ENCODE results near the gene UBASH3A. TPM values are rescaled to one million over a fixed set of nuclear protein-coding genes. Genes with fewer than 3 reads are reported as not detected.

UBASH3A gene
- total RNA-seq, 3 donors from 2014 or later (not counting 1 experiment from before 2014, with no cell fraction given) = 0.66 to 5.0 (median 2.0) TPM

DNA sequence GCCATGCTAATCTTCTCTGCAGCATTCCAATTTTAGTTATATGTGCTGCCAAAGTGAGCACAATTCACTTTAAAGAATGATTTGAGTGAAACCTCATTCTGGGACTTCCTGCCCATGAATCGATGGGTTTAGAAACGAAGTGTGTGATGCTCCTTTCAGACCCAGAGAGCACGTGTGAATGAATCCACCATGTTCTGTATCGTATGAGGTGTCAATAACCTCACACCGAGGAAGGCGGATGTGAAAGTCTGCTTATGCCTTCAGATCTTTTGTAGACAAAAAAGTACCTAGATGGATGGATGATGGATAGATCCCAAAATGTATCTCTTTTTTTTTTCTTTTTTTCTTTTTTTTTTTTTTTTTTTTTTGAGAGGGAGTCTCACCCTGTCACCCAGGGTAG, 13.8 kb downstream of the UBASH3A start:
- H3K4me3 Mint-ChIP-seq = no peak overlapping the region
- no peak overlapping the region for H3K27ac ChIP-seq (ENCODE audit: low read length)
- H3K4me1 ChIP-seq (ENCODE audit: control insufficient read depth, insufficient read depth, low read length) = peaks cover 38% of the 10 kb centered on the region
- H3K9me3 Mint-ChIP-seq = no peaks in the 10 kb centered on the region
- ATAC-seq (peak; percentile 49 to 60 (median 51)), DNase-seq (peak in 1 of 2 donors; percentile 80)
- intact Hi-C loops (cut with micrococcal nuclease) = no loop called here
- H3K27ac Mint-ChIP-seq = no peak overlapping the region
- H3K4me3 ChIP-seq (ENCODE audit: low read length) = no peak overlapping the region
- peaks cover 5% of the 10 kb centered on the region for H3K9me3 ChIP-seq (ENCODE audit: control insufficient read depth, insufficient read depth, low read length)
- H3K36me3 Mint-ChIP-seq = no peaks in the 10 kb centered on the region
- peaks cover 38 to 54% of the 10 kb centered on the region in 2 donors for H3K27me3 Mint-ChIP-seq (ENCODE audit: low read depth in 2 of 2)
- H3K4me1 Mint-ChIP-seq = peaks cover 26 to 31% of the 10 kb centered on the region in 2 donors
- 39% methylated on average over 6 of the region's 6 CpGs for WGBS (ENCODE audit: insufficient coverage)
- TF ChIP-seq, protein P1, sequence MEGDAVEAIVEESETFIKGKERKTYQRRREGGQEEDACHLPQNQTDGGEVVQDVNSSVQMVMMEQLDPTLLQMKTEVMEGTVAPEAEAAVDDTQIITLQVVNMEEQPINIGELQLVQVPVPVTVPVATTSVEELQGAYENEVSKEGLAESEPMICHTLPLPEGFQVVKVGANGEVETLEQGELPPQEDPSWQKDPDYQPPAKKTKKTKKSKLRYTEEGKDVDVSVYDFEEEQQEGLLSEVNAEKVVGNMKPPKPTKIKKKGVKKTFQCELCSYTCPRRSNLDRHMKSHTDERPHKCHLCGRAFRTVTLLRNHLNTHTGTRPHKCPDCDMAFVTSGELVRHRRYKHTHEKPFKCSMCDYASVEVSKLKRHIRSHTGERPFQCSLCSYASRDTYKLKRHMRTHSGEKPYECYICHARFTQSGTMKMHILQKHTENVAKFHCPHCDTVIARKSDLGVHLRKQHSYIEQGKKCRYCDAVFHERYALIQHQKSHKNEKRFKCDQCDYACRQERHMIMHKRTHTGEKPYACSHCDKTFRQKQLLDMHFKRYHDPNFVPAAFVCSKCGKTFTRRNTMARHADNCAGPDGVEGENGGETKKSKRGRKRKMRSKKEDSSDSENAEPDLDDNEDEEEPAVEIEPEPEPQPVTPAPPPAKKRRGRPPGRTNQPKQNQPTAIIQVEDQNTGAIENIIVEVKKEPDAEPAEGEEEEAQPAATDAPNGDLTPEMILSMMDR (IDR thresholded peaks at IDR 0.05) = no peak
- H3K36me3 ChIP-seq (ENCODE audit: control insufficient read depth, insufficient read depth, low read length) = peaks cover 3% of the 10 kb centered on the region
- H3K27me3 ChIP-seq (ENCODE audit: control insufficient read depth, insufficient read depth, low read length) = peaks cover 23% of the 10 kb centered on the region

DNA sequence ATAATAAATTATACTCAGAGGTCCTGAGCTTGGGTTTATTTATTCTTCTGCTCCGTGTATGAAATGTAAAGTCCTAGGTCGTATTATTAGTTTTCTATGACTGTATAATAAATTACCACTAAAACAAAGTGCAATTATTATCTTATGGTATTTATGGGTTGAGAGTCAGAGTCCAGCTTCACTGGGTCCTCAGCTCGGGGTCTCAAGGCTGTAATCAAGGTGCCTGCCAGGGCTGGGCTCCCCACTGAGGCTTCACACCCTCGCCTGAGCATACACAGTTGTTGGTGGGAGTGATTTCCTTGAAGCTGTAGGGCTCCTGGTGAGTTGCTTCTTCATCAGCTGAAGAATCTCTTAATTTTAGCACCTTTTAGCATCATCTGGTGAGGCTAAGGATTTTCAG, 15.2 kb downstream of the UBASH3A start:
- Histone ChIP-seq H3K9me3 (ENCODE audit: control insufficient read depth, insufficient read depth, low read length) (peaks cover 5% of the 10 kb centered on the region), H3K27ac (ENCODE audit: low read length) (no peak overlapping the region), H3K36me3 (ENCODE audit: control insufficient read depth, insufficient read depth, low read length) (peaks cover 3% of the 10 kb centered on the region), H3K27me3 (ENCODE audit: control insufficient read depth, insufficient read depth, low read length) (peaks cover 23% of the 10 kb centered on the region), H3K4me1 (ENCODE audit: control insufficient read depth, insufficient read depth, low read length) (peaks cover 51% of the 10 kb centered on the region), H3K4me3 (ENCODE audit: low read length) (no peak overlapping the region)
- TF ChIP-seq, protein P1 (IDR thresholded peaks at IDR 0.05) = no peak
- 65% methylated on average over 2 of the region's 4 CpGs for WGBS (ENCODE audit: insufficient coverage)
- no peaks in the 10 kb centered on the region for H3K36me3 Mint-ChIP-seq
- H3K4me3 Mint-ChIP-seq = no peak overlapping the region
- peaks cover 38 to 52% of the 10 kb centered on the region in 2 donors for H3K27me3 Mint-ChIP-seq (ENCODE audit: low read depth in 2 of 2)
- no peak overlapping the region for H3K27ac Mint-ChIP-seq
- no peaks in the 10 kb centered on the region for H3K9me3 Mint-ChIP-seq
- peaks cover 39 to 44% of the 10 kb centered on the region in 2 donors for H3K4me1 Mint-ChIP-seq
- intact Hi-C loops (cut with micrococcal nuclease) = no loop called here
- DNase-seq (no peak), ATAC-seq (no peak)

DNA sequence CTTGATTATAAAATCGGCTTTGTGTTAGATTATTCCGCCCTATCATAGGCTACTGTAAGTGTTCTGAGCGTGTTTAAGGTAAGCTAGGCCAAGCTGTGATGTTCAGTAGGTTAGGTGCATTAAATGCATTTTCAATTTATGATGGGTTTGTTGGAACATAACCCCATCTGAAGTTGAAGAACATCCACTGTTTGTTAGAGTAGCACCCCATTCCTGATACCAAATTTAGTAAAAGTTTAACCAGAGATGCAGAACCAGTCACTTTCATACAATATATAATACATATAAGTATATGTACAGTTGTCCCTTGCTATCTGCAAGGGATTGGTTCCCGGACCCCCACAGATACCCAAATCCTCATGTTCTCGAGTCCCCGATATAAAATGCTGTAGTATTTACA, 16.1 kb downstream of the UBASH3A start:
- H3K4me3 Mint-ChIP-seq = no peak overlapping the region
- H3K9me3 ChIP-seq (ENCODE audit: control insufficient read depth, insufficient read depth, low read length) = peaks cover 5% of the 10 kb centered on the region
- H3K4me1 ChIP-seq (ENCODE audit: control insufficient read depth, insufficient read depth, low read length) = peaks cover 51% of the 10 kb centered on the region
- no peak overlapping the region for H3K4me3 ChIP-seq (ENCODE audit: low read length)
- ATAC-seq (no peak), DNase-seq (no peak)
- peaks cover 47 to 54% of the 10 kb centered on the region in 2 donors for H3K4me1 Mint-ChIP-seq
- 100% methylated on average over 6 of the region's 6 CpGs for WGBS (ENCODE audit: insufficient coverage)
- H3K9me3 Mint-ChIP-seq = no peaks in the 10 kb centered on the region
- H3K36me3 ChIP-seq (ENCODE audit: control insufficient read depth, insufficient read depth, low read length) = peaks cover 3% of the 10 kb centered on the region
- no peaks in the 10 kb centered on the region for H3K36me3 Mint-ChIP-seq
- no peak overlapping the region for H3K27ac Mint-ChIP-seq
- TF ChIP-seq, protein P1 (IDR thresholded peaks at IDR 0.05) = no peak
- intact Hi-C loops (cut with micrococcal nuclease) = loop anchor here (10.0 kb wide), 2 partner anchors 105 to 265 kb away; no protein-coding TSS in a partner anchor
- H3K27me3 ChIP-seq (ENCODE audit: control insufficient read depth, insufficient read depth, low read length) = peaks cover 23% of the 10 kb centered on the region
- H3K27me3 Mint-ChIP-seq (ENCODE audit: low read depth in 2 of 2) = peaks cover 38 to 46% of the 10 kb centered on the region in 2 donors
- H3K27ac ChIP-seq (ENCODE audit: low read length) = no peak overlapping the region
